ENCODE measurements around the gene VPS35L.
A peak's percentile ranks its signal among the peaks of the same experiment; 100 is the strongest.

Gene VPS35L

GRCh38 chr16:19555186-19555937, at the start of gene VPS35L:
VPS35L (plus strand) TSS chr16:19555703; CDS start chr16:19555730, 27 bp downstream.
- no peaks in the 10 kb centered on the region for H3K27me3 Mint-ChIP-seq
- H3K9me3 Mint-ChIP-seq: no peaks in the 10 kb centered on the region
- H3K4me1 Mint-ChIP-seq (ENCODE audit: low read depth): peaks cover 22% of the 10 kb centered on the region
- H3K36me3 Mint-ChIP-seq (ENCODE audit: low read depth): peaks cover 18% of the 10 kb centered on the region
- peak within 1 kb of the TSS; percentile 81 for H3K4me3 Mint-ChIP-seq
- peak within 1 kb of the TSS; percentile 93 for H3K27ac Mint-ChIP-seq

GRCh38 chr16:19506965-19507364, 48.5 kb upstream of the VPS35L start:
- H3K36me3 Mint-ChIP-seq (ENCODE audit: low read depth): peaks cover 51% of the 10 kb centered on the region
- H3K27ac Mint-ChIP-seq: no peak overlapping the region
- H3K9me3 Mint-ChIP-seq: no peaks in the 10 kb centered on the region
- no peak overlapping the region for H3K4me3 Mint-ChIP-seq
- no peaks in the 10 kb centered on the region for H3K4me1 Mint-ChIP-seq (ENCODE audit: low read depth)
- no peaks in the 10 kb centered on the region for H3K27me3 Mint-ChIP-seq

GRCh38 chr16:19507867-19508266, 47.6 kb upstream of the VPS35L start:
- Mint-ChIP-seq H3K4me1 (ENCODE audit: low read depth) (no peaks in the 10 kb centered on the region), H3K9me3 (no peaks in the 10 kb centered on the region), H3K4me3 (no peak overlapping the region), H3K27ac (no peak overlapping the region), H3K36me3 (ENCODE audit: low read depth) (peaks cover 51% of the 10 kb centered on the region), H3K27me3 (no peaks in the 10 kb centered on the region)

- Mint-ChIP-seq H3K27ac (no peak overlapping the region), H3K9me3 (no peaks in the 10 kb centered on the region), H3K4me3 (no peak overlapping the region), H3K4me1 (ENCODE audit: low read depth) (peaks cover 13% of the 10 kb centered on the region), H3K27me3 (no peaks in the 10 kb centered on the region), H3K36me3 (ENCODE audit: low read depth) (peaks cover 59% of the 10 kb centered on the region)
Observed at GRCh38 chr16:19512297-19512696, 43.2 kb upstream of the VPS35L start.

- Mint-ChIP-seq H3K4me3 (no peak overlapping the region), H3K9me3 (no peaks in the 10 kb centered on the region), H3K27me3 (no peaks in the 10 kb centered on the region), H3K27ac (no peak overlapping the region), H3K4me1 (ENCODE audit: low read depth) (peaks cover 22% of the 10 kb centered on the region), H3K36me3 (ENCODE audit: low read depth) (peaks cover 58% of the 10 kb centered on the region)
Observed at GRCh38 chr16:19513377-19514053, 42.0 kb upstream of the VPS35L start.

- peaks cover 40% of the 10 kb centered on the region for H3K4me1 Mint-ChIP-seq (ENCODE audit: low read depth)
- H3K4me3 Mint-ChIP-seq: no peak overlapping the region
- no peaks in the 10 kb centered on the region for H3K27me3 Mint-ChIP-seq
- no peaks in the 10 kb centered on the region for H3K9me3 Mint-ChIP-seq
- peaks cover 60% of the 10 kb centered on the region for H3K36me3 Mint-ChIP-seq (ENCODE audit: low read depth)
- H3K27ac Mint-ChIP-seq: no peak overlapping the region
Observed at GRCh38 chr16:19515757-19516156, 39.7 kb upstream of the VPS35L start.

GRCh38 chr16:19517424-19518089, 37.9 kb upstream of the VPS35L start:
- Mint-ChIP-seq H3K4me3 (no peak overlapping the region), H3K9me3 (no peaks in the 10 kb centered on the region), H3K36me3 (ENCODE audit: low read depth) (peaks cover 52% of the 10 kb centered on the region), H3K27ac (no peak overlapping the region), H3K4me1 (ENCODE audit: low read depth) (peaks cover 52% of the 10 kb centered on the region), H3K27me3 (no peaks in the 10 kb centered on the region)

- Mint-ChIP-seq H3K36me3 (ENCODE audit: low read depth) (peaks cover 43% of the 10 kb centered on the region), H3K27me3 (no peaks in the 10 kb centered on the region), H3K4me1 (ENCODE audit: low read depth) (peaks cover 53% of the 10 kb centered on the region), H3K4me3 (no peak overlapping the region), H3K27ac (no peak overlapping the region), H3K9me3 (no peaks in the 10 kb centered on the region)
Observed at GRCh38 chr16:19518388-19518787, 37.1 kb upstream of the VPS35L start.

- H3K4me3 Mint-ChIP-seq: peak overlapping the region; percentile 91
- H3K27ac Mint-ChIP-seq: peak overlapping the region; percentile 86
- H3K27me3 Mint-ChIP-seq: no peaks in the 10 kb centered on the region
- H3K9me3 Mint-ChIP-seq: no peaks in the 10 kb centered on the region
- peaks cover 61% of the 10 kb centered on the region for H3K4me1 Mint-ChIP-seq (ENCODE audit: low read depth)
- peaks cover 33% of the 10 kb centered on the region for H3K36me3 Mint-ChIP-seq (ENCODE audit: low read depth)
Observed at GRCh38 chr16:19520861-19521331, 34.6 kb upstream of the VPS35L start.

- H3K27ac Mint-ChIP-seq: peak within 1 kb of the TSS; percentile 86
- H3K36me3 Mint-ChIP-seq (ENCODE audit: low read depth): peaks cover 25% of the 10 kb centered on the region
- peak within 1 kb of the TSS; percentile 91 for H3K4me3 Mint-ChIP-seq
- no peaks in the 10 kb centered on the region for H3K27me3 Mint-ChIP-seq
- H3K4me1 Mint-ChIP-seq (ENCODE audit: low read depth): peaks cover 62% of the 10 kb centered on the region
- no peaks in the 10 kb centered on the region for H3K9me3 Mint-ChIP-seq
Observed at GRCh38 chr16:19521471-19522396, 33.8 kb upstream of the VPS35L start, which contains the start of gene GDE1. GDE1 (minus strand) TSS chr16:19522098; CDS start chr16:19521964, 134 bp downstream.

- H3K9me3 Mint-ChIP-seq: no peaks in the 10 kb centered on the region
- peak overlapping the region; percentile 91 for H3K4me3 Mint-ChIP-seq
- peaks cover 19% of the 10 kb centered on the region for H3K36me3 Mint-ChIP-seq (ENCODE audit: low read depth)
- H3K27me3 Mint-ChIP-seq: no peaks in the 10 kb centered on the region
- H3K27ac Mint-ChIP-seq: peak overlapping the region; percentile 86
- peaks cover 55% of the 10 kb centered on the region for H3K4me1 Mint-ChIP-seq (ENCODE audit: low read depth)
Observed at GRCh38 chr16:19522397-19522732, 33.1 kb upstream of the VPS35L start.

- no peak overlapping the region for H3K4me3 Mint-ChIP-seq
- peaks cover 51% of the 10 kb centered on the region for H3K4me1 Mint-ChIP-seq (ENCODE audit: low read depth)
- no peaks in the 10 kb centered on the region for H3K9me3 Mint-ChIP-seq
- H3K27ac Mint-ChIP-seq: peak overlapping the region; percentile 86
- H3K27me3 Mint-ChIP-seq: no peaks in the 10 kb centered on the region
- H3K36me3 Mint-ChIP-seq (ENCODE audit: low read depth): peaks cover 17% of the 10 kb centered on the region
Observed at GRCh38 chr16:19522760-19523159, 32.7 kb upstream of the VPS35L start.

GRCh38 chr16:19523184-19523558, 32.3 kb upstream of the VPS35L start:
- Mint-ChIP-seq H3K27ac (peak overlapping the region; percentile 94), H3K36me3 (ENCODE audit: low read depth) (peaks cover 21% of the 10 kb centered on the region), H3K9me3 (no peaks in the 10 kb centered on the region), H3K4me1 (ENCODE audit: low read depth) (peaks cover 50% of the 10 kb centered on the region), H3K4me3 (no peak overlapping the region), H3K27me3 (no peaks in the 10 kb centered on the region)

Measured in stimulated activated naive CD8-positive, alpha-beta T cell treated with anti-CD3 and anti-CD28 coated beads, Interleukin-15, Interleukin-2, amounts not matched to agents 100 ng/mL and 50 ng/mL, for 24 hours (primary cell).